ENCODE data around the gene SLC25A45.

- TF ChIP-seq CTCF (IDR thresholded peaks at IDR 0.05) (no peak), POLR2A (IDR thresholded peaks at IDR 0.05) (no peak)
These were observed 22.3 kb upstream of the SLC25A45 start for GRCh38 chr11:65404638-65405339.

All from suprapubic skin (tissue), 3 donors.